ENCODE results near the gene SLC5A4.
"Not testable (repeated sequence)": the region's sequence is repeated elsewhere in the genome, so short reads cannot be mapped to it uniquely, and the experiment has no call there.

Gene SLC5A4

GRCh38 chr22:32255217-32255616 lies at the start of gene SLC5A4:
Gene SLC5A4, minus strand, starts transcription at chr22:32255347. Its CDS starts 18 bp downstream, at chr22:32255329.
- no peak for DNase-seq

DNA sequence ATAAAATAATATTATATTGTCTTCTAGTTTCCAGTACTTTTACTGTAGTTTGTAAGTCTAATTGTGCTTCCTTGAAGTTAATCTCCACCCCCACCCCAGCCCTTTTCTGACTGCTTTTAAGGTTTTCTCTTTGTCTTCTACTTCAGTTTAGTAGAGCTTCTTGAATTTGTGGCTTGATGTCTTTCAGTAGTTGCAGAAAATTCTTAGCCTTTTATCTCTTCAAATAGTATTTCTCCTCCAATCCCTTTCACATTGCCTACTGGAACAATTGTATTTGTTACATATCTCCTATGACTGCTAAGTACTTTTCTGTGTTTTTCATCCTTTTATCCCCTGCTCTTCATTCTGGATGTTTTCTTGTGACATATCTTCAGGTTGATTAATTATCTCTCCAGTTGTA lies 38.8 kb upstream of the SLC5A4 start:
- DNase-seq = not testable (repeated sequence)

GRCh38 chr22:32286290-32286840 lies 31.2 kb upstream of the SLC5A4 start:
- DNase-seq = no peak

DNA sequence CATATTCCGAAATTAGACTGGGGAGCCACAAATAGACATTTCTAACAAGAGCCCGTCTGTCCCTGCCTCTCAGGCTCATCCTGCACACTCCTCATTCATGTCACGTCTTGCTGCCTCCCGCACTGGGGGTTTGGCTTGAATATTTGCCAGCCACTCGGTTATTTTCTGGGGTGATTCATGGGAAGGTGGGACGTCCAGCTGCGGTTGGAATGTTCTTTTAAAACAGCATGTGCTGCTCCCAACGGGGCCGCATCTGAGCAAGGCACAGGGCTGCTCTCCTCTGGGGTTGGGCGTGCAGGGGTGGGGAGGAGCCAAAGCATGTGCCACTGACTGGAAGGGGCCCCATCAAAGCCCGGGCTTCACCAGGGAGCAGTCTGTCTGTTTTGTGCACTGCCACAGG lies 25.9 kb upstream of the SLC5A4 start:
- no peak for DNase-seq

DNA sequence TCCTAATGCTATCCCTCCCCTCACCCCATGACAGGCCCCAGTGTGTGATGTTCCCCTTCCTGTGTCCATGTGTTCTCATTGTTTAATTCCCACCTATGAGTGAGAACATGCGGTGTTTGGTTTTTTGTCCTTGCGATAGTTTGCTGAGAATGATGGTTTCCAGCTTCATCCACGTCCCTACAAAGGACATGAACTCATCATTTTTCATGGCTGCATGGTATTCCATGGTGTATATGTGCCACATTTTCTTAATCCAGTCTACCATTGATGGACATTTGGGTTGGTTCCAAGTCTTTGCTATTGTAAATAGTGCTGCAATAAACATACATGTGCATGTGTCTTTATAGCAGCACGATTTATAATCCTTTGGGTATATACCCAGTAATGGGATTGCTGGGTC lies 20.2 kb upstream of the SLC5A4 start:
- DNase-seq = not testable (repeated sequence)

GRCh38 chr22:32271389-32271788 lies 16.2 kb upstream of the SLC5A4 start:
- no peak for DNase-seq

- DNase-seq = no peak
These were observed 15.7 kb upstream of the SLC5A4 start for GRCh38 chr22:32270641-32271369.

GRCh38 chr22:32269316-32269715 lies 14.2 kb upstream of the SLC5A4 start:
- DNase-seq = no peak

DNA sequence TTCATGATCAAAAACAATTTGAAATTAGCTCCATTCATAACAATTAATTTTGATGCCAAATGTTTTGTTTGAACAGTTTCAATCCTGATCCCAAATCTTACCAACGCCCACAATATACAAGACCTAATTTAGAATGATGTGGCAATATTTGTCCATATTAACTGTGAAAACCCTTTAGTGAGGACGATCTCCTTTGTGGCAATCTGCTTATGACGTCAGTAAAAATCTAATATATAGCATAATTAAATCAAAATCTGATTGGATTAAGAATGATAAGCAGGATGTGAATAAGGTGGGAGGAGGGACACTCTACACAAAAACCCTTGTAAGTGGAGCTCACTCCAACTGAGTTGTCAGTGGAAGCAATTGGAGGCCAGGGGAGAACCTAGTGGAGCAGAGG lies 11.9 kb upstream of the SLC5A4 start:
- DNase-seq = no peak

- peak; percentile 79 for DNase-seq
These were observed 11.0 kb upstream of the SLC5A4 start for GRCh38 chr22:32265882-32266767.

GRCh38 chr22:32263678-32264077 lies 8.5 kb upstream of the SLC5A4 start:
- DNase-seq = not testable (repeated sequence)

GRCh38 chr22:32261306-32261705 lies 6.2 kb upstream of the SLC5A4 start:
- no peak for DNase-seq

DNA sequence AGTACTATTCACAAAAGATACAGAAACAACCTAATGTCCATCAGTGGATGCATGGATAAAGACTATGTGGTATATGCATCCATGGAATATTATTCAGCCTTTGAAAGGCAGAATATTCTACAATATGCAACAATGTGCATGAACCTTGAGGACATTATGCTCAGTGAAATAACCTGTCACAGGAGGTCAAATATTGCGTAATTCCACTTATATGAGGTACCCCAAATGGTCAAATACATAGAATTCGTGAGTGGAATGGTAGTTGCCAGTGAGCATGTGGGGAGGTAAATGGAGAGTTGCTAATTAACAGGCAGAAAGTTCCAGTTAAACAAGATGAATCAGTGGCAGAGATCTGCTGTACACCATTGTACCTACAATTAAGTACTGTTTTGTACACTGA lies 3.6 kb upstream of the SLC5A4 start:
- no peak for DNase-seq

GRCh38 chr22:32255726-32256125 lies 579 bp upstream of the SLC5A4 start:
- DNase-seq = no peak

DNA sequence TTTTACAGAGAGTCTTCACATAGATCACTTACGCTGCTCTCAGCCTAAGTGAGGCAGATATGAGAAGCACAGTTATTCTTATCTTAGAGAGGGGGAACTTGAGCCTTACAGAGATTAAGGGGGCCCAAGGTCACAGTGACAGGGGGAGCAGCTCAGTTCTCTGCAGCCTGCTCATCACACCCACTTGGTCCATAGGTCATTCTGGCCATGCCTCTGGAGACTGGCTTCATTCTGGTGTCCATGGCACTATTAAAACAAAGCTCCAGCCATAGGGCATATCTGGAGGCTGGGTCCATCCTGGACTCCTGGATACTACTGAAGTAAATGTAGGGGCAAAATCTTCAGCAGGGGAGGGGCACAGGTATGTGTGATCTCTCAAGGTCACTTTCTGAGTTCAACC lies 5.9 kb downstream of the SLC5A4 start:
- no peak for DNase-seq

GRCh38 chr22:32248276-32248675 lies 6.9 kb downstream of the SLC5A4 start:
- no peak for DNase-seq

- DNase-seq = no peak
These were observed 9.0 kb downstream of the SLC5A4 start for GRCh38 chr22:32246166-32246565.

GRCh38 chr22:32245042-32245441 lies 10.1 kb downstream of the SLC5A4 start:
- DNase-seq = no peak

GRCh38 chr22:32244547-32244946 lies 10.6 kb downstream of the SLC5A4 start:
- DNase-seq = no peak

DNA sequence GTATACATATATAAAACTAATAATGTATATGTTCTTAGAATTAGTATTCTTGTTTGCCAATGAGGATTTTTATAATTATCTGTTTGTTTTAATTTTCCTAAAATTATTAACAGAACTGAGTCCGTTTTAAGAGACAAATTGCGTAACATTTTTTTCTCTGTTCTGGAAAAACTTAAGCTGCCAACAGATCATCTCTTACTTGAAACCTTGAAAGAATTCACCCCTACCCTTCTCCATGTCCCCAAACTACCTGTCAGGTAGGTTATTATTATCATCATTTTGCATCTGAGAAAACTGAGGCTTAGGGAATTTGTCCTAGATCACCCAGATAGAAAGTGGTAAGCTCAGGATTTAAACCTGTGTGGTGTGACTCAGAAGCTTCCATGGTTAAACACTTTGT lies 14.7 kb downstream of the SLC5A4 start:
- DNase-seq = no peak

DNA sequence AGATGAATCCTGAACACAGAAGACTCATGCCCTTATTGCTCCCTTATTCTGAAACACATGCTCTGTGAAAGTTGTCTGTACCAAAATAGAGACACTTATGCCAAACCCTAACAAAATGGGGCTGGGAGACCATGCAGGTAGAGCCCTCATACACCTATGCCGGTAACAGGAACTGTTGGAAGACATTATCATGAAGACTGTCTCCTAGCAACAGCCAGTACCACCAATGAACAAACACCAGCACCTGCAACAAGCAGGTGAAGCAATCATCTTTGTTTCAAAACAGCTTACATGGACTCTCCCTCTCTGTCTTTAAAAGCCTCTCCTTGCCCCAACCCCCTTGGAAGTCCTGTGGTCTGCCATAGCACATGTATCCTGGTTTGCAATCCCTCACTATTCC lies 17.2 kb downstream of the SLC5A4 start:
- DNase-seq = no peak

DNA sequence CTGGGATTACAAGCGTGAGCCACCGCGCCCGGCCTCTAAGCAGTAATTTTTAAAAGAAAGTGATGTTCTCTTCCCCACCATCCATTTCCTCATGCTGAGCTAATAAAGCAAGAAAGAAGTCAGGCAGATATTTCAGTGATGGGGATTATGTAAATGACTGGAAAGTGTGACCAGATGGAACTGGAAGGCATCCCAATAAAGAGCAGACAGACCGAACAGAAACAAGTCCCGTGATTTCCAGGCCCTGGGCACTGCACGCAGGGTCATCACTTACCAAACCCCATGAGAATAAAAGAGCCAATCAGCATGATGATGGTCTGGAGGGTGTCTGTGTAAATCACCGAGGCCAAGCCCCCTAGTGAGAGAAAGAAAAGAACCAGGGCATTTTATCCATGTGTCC lies 18.2 kb downstream of the SLC5A4 start:
- no peak for DNase-seq

- DNase-seq = no peak
These were observed 22.1 kb downstream of the SLC5A4 start for GRCh38 chr22:32233091-32233490.

All from hematopoietic multipotent progenitor cell treated with erythropoietin and hydrocortisone succinate and interleukin-3 and kit ligand, for 8 days (in vitro differentiated cells).